HG02981 (cell line): ENCODE results near the gene S100A3.
"Not testable (repeated sequence)": the region's sequence is repeated elsewhere in the genome, so short reads cannot be mapped to it uniquely, and the experiment has no call there.

Source experiments
- ATAC-seq: cut with Tn5 transposase; IDR thresholded peaks from one replicate; pipeline ENCODE4 v1.9.1; 2021; ENCODE audit warnings: mild to moderate bottlenecking, moderate library complexity; ENCODE audit not compliant: unreplicated experiment

S100A3 gene

DNA sequence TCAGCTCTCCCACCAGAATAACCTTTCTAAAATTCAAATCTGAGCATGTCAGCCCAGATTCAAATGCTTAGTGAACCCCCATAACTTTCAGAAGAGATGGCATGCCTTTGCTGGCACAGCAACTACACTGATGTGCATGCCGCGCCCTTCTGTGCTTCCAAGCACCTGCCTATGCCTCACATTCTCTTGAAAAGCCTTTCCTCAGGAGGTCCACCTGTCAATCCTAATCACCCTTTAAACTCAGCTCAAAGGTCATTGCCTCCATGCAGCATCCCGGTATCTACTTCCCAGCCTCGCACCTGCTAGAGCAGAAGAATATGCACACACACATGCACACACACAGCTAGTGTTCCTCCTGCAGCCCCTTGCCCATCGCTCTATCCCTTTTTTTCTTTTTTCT, 21.8 kb upstream of the S100A3 start:
- ATAC-seq, result no peak

GRCh38 chr1:153569465-153569864, 20.4 kb upstream of the S100A3 start:
- no peak for ATAC-seq

DNA sequence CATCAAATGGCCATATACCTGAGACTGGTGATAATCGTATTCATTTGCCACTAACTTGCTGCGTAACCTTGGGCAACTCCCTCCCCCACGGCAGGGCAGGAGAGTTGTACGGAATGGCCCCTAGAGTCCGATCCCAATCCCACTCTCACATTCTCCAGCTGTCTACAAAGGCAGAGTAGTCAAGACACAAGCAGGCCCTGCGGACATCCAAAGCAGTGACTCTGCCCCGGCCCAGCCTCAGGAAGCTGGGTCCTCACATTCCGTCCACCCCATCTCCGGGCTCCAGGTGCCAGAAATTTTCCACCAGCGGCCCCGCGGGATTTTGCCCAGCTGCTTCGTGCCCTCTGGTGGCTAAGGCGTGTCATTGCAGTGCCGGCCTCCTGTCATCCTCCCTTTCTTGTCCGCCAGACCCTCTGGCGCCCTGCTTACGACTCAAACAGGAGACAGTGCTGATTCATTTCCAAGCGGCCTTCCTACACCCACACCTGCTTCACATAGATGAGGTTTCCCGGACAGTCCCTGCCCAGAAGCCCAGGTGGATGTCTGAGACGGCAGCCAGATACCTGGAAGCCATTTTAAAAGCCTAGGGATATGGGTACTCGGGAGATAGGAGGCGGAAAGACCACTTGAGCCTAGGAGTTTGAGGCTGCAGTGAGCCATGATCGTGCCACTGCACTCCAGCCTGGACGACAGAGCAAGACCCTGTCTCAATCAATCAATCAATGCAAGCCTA, 19.5 kb upstream of the S100A3 start:
- no peak for ATAC-seq

- no peak for ATAC-seq
These were observed 18.7 kb upstream of the S100A3 start for GRCh38 chr1:153567621-153568366.

DNA sequence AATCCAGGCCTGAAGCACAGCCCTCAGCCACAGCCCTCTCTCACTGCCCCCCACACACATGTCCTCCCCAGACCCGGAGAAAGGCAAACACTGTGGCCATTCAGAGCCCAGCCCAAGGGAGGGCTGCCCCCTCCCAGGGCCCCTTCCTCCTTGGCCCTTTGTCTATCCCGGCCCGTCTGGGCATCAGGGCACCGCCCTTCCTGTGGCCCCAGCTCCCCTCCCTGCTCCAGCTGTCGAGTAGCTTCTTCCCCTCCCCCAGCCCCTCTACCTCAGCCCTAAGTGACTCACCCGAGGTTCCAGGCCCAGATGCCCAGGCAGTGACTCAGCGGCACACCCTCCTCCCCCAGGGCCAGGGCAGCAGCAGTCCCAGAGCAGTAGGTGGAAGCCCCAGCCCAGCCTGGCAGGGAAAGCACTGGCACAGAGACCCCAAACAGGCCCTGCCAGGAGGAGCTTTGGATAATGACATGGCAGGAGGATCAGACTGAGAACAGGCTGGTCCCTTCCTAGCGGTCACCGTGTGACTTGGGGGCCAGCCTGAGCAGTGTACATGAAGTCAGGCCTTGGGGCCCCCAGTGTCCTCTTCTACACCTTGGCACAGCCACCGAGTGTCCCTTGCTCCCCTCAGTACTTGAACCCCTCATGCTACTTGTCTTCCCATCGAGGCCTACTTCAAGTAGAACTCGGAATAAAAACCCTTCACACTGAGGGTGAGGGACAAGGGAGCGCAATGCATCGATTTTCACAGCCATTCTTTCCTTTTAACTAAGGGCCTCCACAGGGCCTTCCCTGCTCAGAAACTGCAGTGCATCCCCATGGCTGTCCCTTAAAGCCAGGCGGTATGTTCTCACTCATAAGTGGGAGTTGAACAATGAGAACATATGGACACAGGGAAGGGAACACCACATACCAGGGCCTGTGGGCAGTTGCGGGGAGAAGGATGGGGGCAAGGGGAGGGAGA, 17.6 kb upstream of the S100A3 start:
- ATAC-seq, result no peak

DNA sequence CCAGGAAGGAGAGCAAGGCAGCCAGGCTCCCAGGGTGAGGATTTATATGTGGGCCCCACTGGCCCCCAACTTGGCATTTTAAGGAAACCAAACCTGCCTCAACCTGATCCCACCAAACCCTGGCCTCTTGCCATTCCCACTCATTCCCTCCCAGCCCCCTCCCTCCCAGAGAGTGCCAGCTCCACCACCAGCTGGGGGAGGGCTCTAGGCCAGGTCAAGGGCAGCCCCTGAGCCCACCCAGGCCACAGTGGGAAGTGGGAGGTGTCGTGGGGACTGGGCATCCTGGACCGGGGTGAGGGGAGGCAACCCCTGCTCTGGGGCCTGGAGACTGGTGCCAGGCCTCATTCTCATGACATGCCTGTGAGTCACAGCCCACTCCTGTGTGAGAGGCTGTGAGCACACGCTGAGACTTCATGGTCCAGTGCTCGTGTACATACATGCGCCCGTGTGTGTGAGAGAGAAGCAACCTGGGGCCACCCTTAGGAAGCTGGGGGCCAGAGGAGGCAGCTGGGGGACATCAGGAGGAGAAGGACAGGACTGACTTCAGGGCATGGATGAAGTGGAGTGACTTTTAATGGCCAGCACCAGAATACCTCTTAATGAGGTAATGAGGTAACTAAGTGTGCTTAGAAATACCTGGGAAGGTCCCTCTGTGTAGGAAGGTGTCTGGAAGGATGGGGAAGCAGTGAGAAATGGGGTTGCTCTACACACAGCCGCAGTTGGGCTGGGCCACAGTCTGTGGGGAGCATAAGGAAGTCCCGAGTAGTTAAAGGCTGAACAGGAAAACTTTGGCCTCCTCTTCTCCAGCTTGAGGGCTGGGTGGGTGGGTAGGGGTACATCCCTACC, 16.7 kb upstream of the S100A3 start, which contains the start of gene S100A2:
TSS of gene S100A2 (minus strand) at position 316 of the 846 bp plus-strand sequence. CDS start 1,967 bp downstream, outside the sequence.
- ATAC-seq, result no peak

DNA sequence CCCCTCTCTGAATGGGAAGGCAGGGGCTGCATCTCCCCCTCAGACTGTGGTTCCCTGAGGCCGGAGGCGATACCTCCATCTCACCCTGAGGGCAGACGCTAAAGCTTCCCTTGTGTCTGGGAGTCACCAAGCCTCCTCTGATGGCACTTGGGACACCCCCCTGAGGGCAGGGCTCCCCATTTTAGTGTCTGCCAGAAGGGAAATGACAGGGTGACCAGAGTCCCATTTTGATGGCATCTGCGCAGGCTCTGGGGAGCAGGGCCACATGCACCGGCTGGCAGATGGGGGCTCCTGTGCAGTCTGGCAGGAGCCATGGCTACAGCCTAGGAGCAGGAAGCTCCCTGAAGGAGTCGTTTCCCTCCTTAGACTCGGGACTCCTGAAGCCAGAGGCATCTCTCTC, 14.9 kb upstream of the S100A3 start:
- ATAC-seq, result no peak

DNA sequence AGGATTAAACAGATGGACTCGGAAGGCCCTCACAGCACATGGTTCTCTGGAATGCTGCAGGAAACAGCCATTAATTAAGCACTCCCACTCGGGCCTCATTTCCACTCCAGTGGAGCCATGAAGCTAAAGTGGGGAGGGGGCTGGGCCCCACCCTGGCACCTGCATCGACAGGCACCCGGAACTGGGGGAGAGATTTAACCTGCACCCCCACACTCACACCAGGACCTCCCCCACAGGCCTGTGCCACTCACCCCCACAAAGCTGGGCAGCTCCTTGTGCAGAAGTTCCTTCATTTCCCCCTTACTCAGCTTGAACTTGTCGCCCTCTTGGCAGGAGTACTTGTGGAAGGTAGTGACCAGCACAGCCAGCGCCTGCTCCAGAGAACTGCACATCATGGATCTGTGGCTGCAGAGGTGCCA, 14.4 kb upstream of the S100A3 start:
- no peak for ATAC-seq

DNA sequence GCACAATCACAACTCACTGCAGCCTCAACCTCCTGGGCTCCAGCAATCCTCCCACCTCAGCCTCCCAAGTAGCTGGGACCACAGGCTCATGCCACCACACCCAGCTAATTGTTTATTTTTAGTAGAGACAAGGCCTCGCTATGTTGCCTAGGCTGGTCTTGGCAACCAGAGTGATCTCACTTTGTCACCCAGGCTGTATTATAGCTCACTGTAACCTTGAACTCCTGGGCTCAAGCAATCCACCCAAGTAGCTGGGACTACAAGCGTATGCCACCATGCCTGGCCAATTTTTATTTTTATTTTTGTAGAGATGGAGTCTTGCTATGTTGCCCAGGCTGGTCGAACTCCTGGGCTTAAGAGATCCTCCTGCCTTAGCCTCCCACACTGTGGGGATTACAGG, 13.0 kb upstream of the S100A3 start:
- ATAC-seq, result not testable (repeated sequence)

GRCh38 chr1:153561466-153561985, 12.5 kb upstream of the S100A3 start:
- no peak for ATAC-seq

GRCh38 chr1:153560771-153561465, 11.9 kb upstream of the S100A3 start:
- no peak for ATAC-seq

DNA sequence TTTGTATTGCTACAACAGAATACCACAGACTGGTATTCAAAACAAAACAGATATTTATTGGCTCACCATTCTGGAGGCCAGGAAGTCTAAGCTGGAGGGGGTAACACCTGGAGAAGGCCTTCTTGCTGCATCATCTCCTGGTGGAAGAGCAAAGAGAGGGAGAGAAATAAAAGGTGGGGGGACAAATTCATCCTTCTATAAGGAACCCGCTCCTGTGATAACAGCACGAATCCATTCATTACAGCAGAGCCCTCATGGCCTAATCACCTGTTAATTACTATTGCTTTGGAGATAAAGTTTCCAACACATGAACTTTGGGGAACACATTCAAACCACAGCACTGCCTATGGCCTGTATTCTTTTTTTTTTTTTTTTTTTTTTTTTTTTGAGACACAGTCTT, 11.2 kb upstream of the S100A3 start:
- ATAC-seq, result no peak

GRCh38 chr1:153557877-153558276, 8.8 kb upstream of the S100A3 start:
- no peak for ATAC-seq

DNA sequence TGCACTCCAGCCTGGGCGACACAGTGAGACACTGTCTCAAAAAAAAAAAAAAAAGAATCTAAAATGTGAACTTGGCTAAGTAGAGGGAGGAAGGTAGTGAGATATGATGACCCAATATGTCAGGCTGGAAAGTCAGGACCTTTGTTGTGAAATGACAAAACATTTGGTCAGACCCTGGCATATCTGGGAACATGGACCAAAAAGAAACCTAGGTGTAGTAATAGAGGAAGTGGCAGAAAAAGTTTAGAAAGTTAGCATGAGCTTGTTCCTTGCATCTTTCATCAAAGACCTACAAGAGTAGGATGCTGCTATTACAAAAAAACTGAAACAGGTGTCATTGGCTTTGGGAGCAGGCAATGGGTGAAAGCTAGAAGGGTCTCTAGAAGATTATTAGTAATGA, 7.3 kb upstream of the S100A3 start:
- ATAC-seq, result no peak

- ATAC-seq, result no peak
These were observed 4.9 kb upstream of the S100A3 start for GRCh38 chr1:153553830-153554541.

DNA sequence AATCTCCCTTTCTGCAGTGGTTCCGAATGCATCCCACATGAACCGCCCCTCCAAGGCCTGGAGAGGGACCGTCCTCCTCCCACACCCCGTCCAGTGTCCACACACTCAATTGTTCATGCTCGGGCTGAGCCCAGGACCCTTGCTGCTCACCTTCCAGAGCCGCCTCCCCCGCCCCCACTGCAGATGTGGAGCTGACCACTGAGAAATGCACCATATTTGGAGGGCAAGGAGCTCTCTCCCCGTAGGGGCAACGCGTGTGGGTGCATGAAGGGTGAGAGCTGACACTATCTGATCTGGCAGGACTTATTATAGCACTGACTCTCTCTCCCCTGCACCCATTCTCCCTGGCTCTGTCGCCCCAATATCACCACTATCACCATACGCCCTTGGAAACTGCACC, 4.0 kb upstream of the S100A3 start:
- ATAC-seq, result no peak

DNA sequence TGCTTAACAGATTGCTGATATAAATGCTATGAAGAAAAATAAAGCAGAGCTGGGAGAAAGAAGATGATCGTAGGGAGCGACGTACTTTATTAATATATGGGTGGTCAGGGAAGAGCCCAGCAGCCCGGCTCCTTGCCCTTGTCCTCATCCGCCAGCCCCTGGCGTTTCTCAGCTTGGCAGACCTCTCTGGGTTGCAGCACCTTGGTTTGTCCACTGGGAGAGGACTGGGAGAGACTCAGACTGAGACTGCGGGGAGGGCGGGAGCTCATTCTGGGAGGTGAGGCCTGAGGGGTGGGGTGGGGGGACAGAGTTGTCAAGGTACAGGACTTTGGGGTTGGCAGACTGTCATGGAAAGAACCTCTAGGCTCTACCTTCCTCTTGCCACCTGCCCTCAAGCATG, 3.3 kb upstream of the S100A3 start:
- no peak for ATAC-seq

DNA sequence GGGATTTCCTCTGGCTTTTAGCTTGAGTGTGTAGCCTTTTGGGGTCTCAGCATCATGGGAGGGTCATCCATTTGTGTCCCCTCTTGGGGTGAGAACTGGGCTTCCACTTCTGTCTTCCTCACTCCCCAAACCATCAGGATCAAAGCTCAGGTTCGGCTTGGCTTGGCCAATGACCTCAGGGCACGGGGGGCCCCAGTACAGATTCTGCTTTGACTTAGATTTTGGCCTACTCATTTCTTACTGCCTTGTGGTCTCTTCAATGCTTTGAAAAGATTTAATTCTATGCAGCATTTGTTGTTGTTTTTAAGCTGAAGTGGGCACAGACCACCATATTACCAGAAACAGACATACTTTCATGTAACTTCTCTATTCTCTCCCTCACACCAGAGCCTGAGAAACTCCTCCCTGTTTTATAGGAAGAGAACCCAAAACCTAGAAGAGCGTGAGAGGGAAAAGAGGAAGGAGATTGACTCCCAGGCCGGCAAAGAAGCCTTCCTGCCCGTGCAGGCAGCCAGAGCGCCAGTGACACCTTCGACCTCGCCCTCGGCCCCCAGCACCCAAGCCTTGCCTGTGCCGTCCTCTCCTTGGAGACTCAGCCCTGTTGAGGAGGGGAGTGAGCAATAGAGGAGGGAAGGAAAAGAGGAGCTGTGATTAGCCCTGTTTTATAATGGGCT, 1.9 kb upstream of the S100A3 start:
- no peak for ATAC-seq
